HCT116 (cell line): Measurements from ENCODE around the gene CLIC5.

ENCODE experiments used
- ATF3 ChIP-seq: IDR thresholded peaks from 2 replicates; pipeline ENCODE4 v1.6.1; 2012
- CBX3 ChIP-seq: IDR thresholded peaks from 2 replicates; pipeline ENCODE4 v1.6.1; 2012; ENCODE audit warnings: low read depth
- CTCF ChIP-seq, 3 experiments: fragments of 200-600 bp in 1 of 3; sonication (generic) in 1 of 3; IDR thresholded peaks in 2 of 3; conservative IDR thresholded peaks in 1 of 3; 2 replicates each; pipeline ENCODE4 v1.5.1; 2012 to 2017; ENCODE audit warnings: low read depth in 2 of 3, low read length in 2 of 3, antibody characterized with exemption in 1 of 3, borderline replicate concordance in 1 of 3, control low read depth in 1 of 3, mild to moderate bottlenecking in 1 of 3, mixed read lengths in 1 of 3, mixed run types in 1 of 3, moderate library complexity in 1 of 3; ENCODE audit not compliant: insufficient read depth in 1 of 3
- EZH2 ChIP-seq: fragments of 200-600 bp; sonication (generic); IDR thresholded peaks from 2 replicates; pipeline ENCODE4 v1.6.1; 2017; ENCODE audit warnings: antibody characterized with exemption, mixed run types
- EZH2phosphoT487 ChIP-seq: fragments of 200-600 bp; IDR thresholded peaks from 2 replicates; pipeline ENCODE4 v1.6.1; 2018; ENCODE audit warnings: antibody characterized with exemption, borderline replicate concordance
- FOSL1 ChIP-seq: IDR thresholded peaks from 2 replicates; pipeline ENCODE4 v1.6.1; 2012; ENCODE audit warnings: low read depth
- POLR2A ChIP-seq: IDR thresholded peaks from 2 replicates; pipeline ENCODE4 v1.7.0; 2011; ENCODE audit warnings: borderline replicate concordance; ENCODE audit not compliant: insufficient read depth, insufficient read length; ENCODE audit errors: extremely low read depth
- POLR2AphosphoS5 ChIP-seq: IDR thresholded peaks from 2 replicates; pipeline ENCODE4 v1.6.1; 2011; ENCODE audit warnings: mild to moderate bottlenecking, low read depth, low read length, moderate library complexity
- RAD21 ChIP-seq: IDR thresholded peaks from 2 replicates; pipeline ENCODE4 v1.6.1; 2012; ENCODE audit warnings: low read depth, mild to moderate bottlenecking
- SP1 ChIP-seq: IDR thresholded peaks from 2 replicates; pipeline ENCODE4 v1.6.1; 2012; ENCODE audit warnings: low read depth
- TCF7L2 ChIP-seq: IDR thresholded peaks from 2 replicates; pipeline ENCODE4 v1.7.0; 2011; ENCODE audit warnings: borderline replicate concordance, inconsistent platforms; ENCODE audit not compliant: insufficient read depth, insufficient read length; ENCODE audit errors: extremely low read depth
- YY1 ChIP-seq: IDR thresholded peaks from 2 replicates; pipeline ENCODE4 v1.6.1; 2011; ENCODE audit warnings: low read length, low read depth, moderate library complexity, mild to moderate bottlenecking; ENCODE audit not compliant: insufficient replicate concordance; ENCODE audit errors: extremely low read depth
- ZBTB33 ChIP-seq: IDR thresholded peaks from 2 replicates; pipeline ENCODE4 v1.6.1; 2011; ENCODE audit warnings: mild to moderate bottlenecking, low read length, moderate library complexity; ENCODE audit not compliant: insufficient replicate concordance; ENCODE audit errors: extremely low read depth
- ZNF274 ChIP-seq: fragments of 200-500 bp; sonication (Bioruptor generic); IDR thresholded peaks from 2 replicates; pipeline ENCODE4 v1.6.1; 2014; ENCODE audit warnings: mild to moderate bottlenecking, low read depth, low read length, inconsistent platforms

- no peak for TF ChIP-seq EZH2phosphoT487
- no peak for TF ChIP-seq POLR2AphosphoS5
- no peak for TF ChIP-seq CTCF (IDR thresholded peaks at IDR 0.05 in 2 of 3, conservative IDR thresholded peaks at IDR 0.05 in 1 of 3; ENCODE audit: borderline replicate concordance in 1 of 3, insufficient read depth in 1 of 3, low read depth in 2 of 3, low read length in 2 of 3)
- no peak for TF ChIP-seq POLR2A
- no peak for TF ChIP-seq EZH2
- no peak for TF ChIP-seq ZBTB33
- TF ChIP-seq ZNF274 = no peak
- no peak for TF ChIP-seq FOSL1
- TF ChIP-seq CBX3 = no peak
- TF ChIP-seq RAD21 = no peak
- no peak for TF ChIP-seq YY1
- TF ChIP-seq ATF3 = no peak
- TF ChIP-seq TCF7L2 = no peak
- TF ChIP-seq SP1 = no peak
Observed at GRCh38 chr6:45964300-45964699, 51.4 kb downstream of the CLIC5 start.
